Measurements from ENCODE around the gene TUBA3D. TPM values are rescaled to one million over a fixed set of nuclear protein-coding genes. Genes with fewer than 3 reads are reported as not detected.
"Not testable (repeated sequence)": the region's sequence is repeated elsewhere in the genome, so short reads cannot be mapped to it uniquely, and the experiment has no call there.

The TUBA3D gene
- total and polyA plus RNA-seq, 2 donors (not counting 1 experiment from before 2014, with no cell fraction given) = not detected

GRCh38 chr2:131517106-131517831 is 41.4 kb downstream of the TUBA3D start:
- Histone ChIP-seq H3K9me3 (ENCODE audit: control insufficient read depth, insufficient read depth, low read depth, low read length) (no peaks in the 10 kb centered on the region), H3K36me3 (ENCODE audit: control insufficient read depth, insufficient read depth, low read length) (peaks cover 6% of the 10 kb centered on the region), H3K9ac (ENCODE audit: insufficient read depth, low read length) (no peak overlapping the region), H3K4me1 (ENCODE audit: control insufficient read depth, extremely low read depth, insufficient read depth, low read length) (no peaks in the 10 kb centered on the region), H4K20me1 (ENCODE audit: control insufficient read depth, extremely low read depth, insufficient read depth, low read length) (no peaks in the 10 kb centered on the region), H3K27ac (ENCODE audit: insufficient read depth, low read length) (no peak overlapping the region), H3K4me2 (ENCODE audit: extremely low read depth, insufficient read depth, low read length) (no peak overlapping the region), H3K27me3 (ENCODE audit: control insufficient read depth, insufficient read depth, low read length) (no peaks in the 10 kb centered on the region), H3K79me2 (ENCODE audit: control insufficient read depth, insufficient read depth, low read length) (no peaks in the 10 kb centered on the region), H3K4me3 (replicated peaks in 1 of 4; ENCODE audit: control extremely low read depth in 1 of 4, insufficient read depth in 1 of 4, low read depth in 3 of 4, low read length in 4 of 4) (no peak overlapping the region), H2AFZ (ENCODE audit: low read length) (no peak overlapping the region)
- DNase-seq (ENCODE audit: low read depth in 2 of 2) = no peak
- TF ChIP-seq EZH2 (IDR thresholded peaks at IDR 0.05; ENCODE audit: low read length, missing control alignments) (no peak), CTCF (conservative IDR thresholded peaks at IDR 0.05 in 1 of 2, IDR thresholded peaks at IDR 0.05 in 1 of 2; ENCODE audit: low read depth in 1 of 2, low read length in 2 of 2) (no peak)

DNA sequence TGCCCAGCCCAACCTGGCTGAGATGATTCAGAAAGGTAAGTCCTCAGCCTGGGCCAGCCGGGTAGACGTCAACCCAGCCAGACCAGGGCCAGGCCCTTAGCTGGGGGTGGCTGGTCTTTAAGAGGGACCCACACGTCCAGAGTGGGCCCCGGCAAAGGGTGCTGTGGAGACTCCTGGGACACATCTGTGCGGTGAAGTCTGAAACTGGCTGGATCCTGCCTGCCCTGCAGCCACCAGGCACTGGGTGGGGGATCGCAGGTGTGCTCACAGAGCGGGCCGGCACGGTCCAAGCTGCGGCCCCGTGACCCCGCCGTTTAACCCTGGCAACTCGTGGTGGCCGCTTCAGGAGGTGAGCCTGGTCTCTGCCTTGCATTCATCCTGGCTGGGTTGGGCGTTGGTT is 41.9 kb downstream of the TUBA3D start:
- H3K9ac ChIP-seq (ENCODE audit: insufficient read depth, low read length); H3K79me2 ChIP-seq (ENCODE audit: control insufficient read depth, insufficient read depth, low read length); H2AFZ ChIP-seq (ENCODE audit: low read length); H3K4me1 ChIP-seq (ENCODE audit: control insufficient read depth, extremely low read depth, insufficient read depth, low read length); H4K20me1 ChIP-seq (ENCODE audit: control insufficient read depth, extremely low read depth, insufficient read depth, low read length); H3K4me3 ChIP-seq (replicated peaks in 1 of 4; ENCODE audit: control extremely low read depth in 1 of 4, insufficient read depth in 1 of 4, low read depth in 3 of 4, low read length in 4 of 4); H3K4me2 ChIP-seq (ENCODE audit: extremely low read depth, insufficient read depth, low read length); H3K27ac ChIP-seq (ENCODE audit: insufficient read depth, low read length); H3K36me3 ChIP-seq (ENCODE audit: control insufficient read depth, insufficient read depth, low read length); H3K9me3 ChIP-seq (ENCODE audit: control insufficient read depth, insufficient read depth, low read depth, low read length); DNase-seq (ENCODE audit: low read depth in 2 of 2); H3K27me3 ChIP-seq (ENCODE audit: control insufficient read depth, insufficient read depth, low read length): not testable (repeated sequence)

- H3K79me2 ChIP-seq (ENCODE audit: control insufficient read depth, insufficient read depth, low read length); H3K27me3 ChIP-seq (ENCODE audit: control insufficient read depth, insufficient read depth, low read length); H3K4me2 ChIP-seq (ENCODE audit: extremely low read depth, insufficient read depth, low read length); H4K20me1 ChIP-seq (ENCODE audit: control insufficient read depth, extremely low read depth, insufficient read depth, low read length); H3K36me3 ChIP-seq (ENCODE audit: control insufficient read depth, insufficient read depth, low read length); H2AFZ ChIP-seq (ENCODE audit: low read length); DNase-seq (ENCODE audit: low read depth in 2 of 2); H3K27ac ChIP-seq (ENCODE audit: insufficient read depth, low read length); H3K4me1 ChIP-seq (ENCODE audit: control insufficient read depth, extremely low read depth, insufficient read depth, low read length); H3K9ac ChIP-seq (ENCODE audit: insufficient read depth, low read length); H3K9me3 ChIP-seq (ENCODE audit: control insufficient read depth, insufficient read depth, low read depth, low read length); H3K4me3 ChIP-seq (replicated peaks in 1 of 4; ENCODE audit: control extremely low read depth in 1 of 4, insufficient read depth in 1 of 4, low read depth in 3 of 4, low read length in 4 of 4): not testable (repeated sequence)
These were observed 42.6 kb downstream of the TUBA3D start for GRCh38 chr2:131518531-131518930.

- H3K9ac ChIP-seq (ENCODE audit: insufficient read depth, low read length) = no peak overlapping the region
- DNase-seq (ENCODE audit: low read depth in 2 of 2) = no peak
- no peaks in the 10 kb centered on the region for H3K4me1 ChIP-seq (ENCODE audit: control insufficient read depth, extremely low read depth, insufficient read depth, low read length)
- H3K27ac ChIP-seq (ENCODE audit: insufficient read depth, low read length) = no peak overlapping the region
- H3K27me3 ChIP-seq (ENCODE audit: control insufficient read depth, insufficient read depth, low read length) = no peaks in the 10 kb centered on the region
- H3K79me2 ChIP-seq (ENCODE audit: control insufficient read depth, insufficient read depth, low read length) = no peaks in the 10 kb centered on the region
- no peaks in the 10 kb centered on the region for H3K9me3 ChIP-seq (ENCODE audit: control insufficient read depth, insufficient read depth, low read depth, low read length)
- TF ChIP-seq EZH2 (IDR thresholded peaks at IDR 0.05; ENCODE audit: low read length, missing control alignments) (no peak), CTCF (conservative IDR thresholded peaks at IDR 0.05 in 1 of 2, IDR thresholded peaks at IDR 0.05 in 1 of 2; ENCODE audit: low read depth in 1 of 2, low read length in 2 of 2) (no peak)
- no peak overlapping the region for H3K4me3 ChIP-seq (replicated peaks in 1 of 4; ENCODE audit: control extremely low read depth in 1 of 4, insufficient read depth in 1 of 4, low read depth in 3 of 4, low read length in 4 of 4)
- H3K4me2 ChIP-seq (ENCODE audit: extremely low read depth, insufficient read depth, low read length) = no peak overlapping the region
- no peak overlapping the region for H2AFZ ChIP-seq (ENCODE audit: low read length)
- peaks cover 6% of the 10 kb centered on the region for H3K36me3 ChIP-seq (ENCODE audit: control insufficient read depth, insufficient read depth, low read length)
- no peaks in the 10 kb centered on the region for H4K20me1 ChIP-seq (ENCODE audit: control insufficient read depth, extremely low read depth, insufficient read depth, low read length)
These were observed 43.5 kb downstream of the TUBA3D start for GRCh38 chr2:131519466-131519865.

DNA sequence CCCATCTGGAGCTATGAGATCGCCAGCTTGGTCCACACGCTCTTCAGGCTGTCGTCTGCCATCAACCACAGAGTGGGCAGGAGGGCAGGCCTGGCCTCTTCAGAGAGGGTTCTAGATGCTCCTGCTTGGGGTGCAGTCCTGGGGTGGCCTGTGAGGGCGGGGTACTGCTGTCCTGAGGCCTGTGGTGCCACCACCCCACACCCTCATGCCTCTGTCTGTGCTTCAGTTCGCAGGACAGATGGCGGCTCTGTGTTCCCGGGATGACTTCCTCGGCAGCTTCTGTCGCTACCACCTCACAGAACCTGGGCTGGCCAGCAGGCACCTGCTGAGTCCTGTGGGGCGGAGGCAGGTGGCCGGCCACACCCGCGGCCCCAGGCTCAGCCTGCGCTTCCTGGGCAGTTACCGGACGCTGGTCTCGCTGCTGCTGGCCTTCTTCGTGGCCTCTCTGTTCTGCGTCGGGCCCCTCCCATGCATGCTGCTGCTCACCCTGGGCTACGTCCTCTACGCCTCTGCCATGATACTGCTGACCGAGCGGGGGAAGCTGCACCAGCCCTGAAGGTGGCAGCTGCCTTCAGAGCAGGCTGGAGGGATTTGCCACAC is 44.1 kb downstream of the TUBA3D start:
- not testable (repeated sequence) for H3K4me3 ChIP-seq (replicated peaks in 1 of 4; ENCODE audit: control extremely low read depth in 1 of 4, insufficient read depth in 1 of 4, low read depth in 3 of 4, low read length in 4 of 4); H3K4me1 ChIP-seq (ENCODE audit: control insufficient read depth, extremely low read depth, insufficient read depth, low read length); H3K9ac ChIP-seq (ENCODE audit: insufficient read depth, low read length); H4K20me1 ChIP-seq (ENCODE audit: control insufficient read depth, extremely low read depth, insufficient read depth, low read length); DNase-seq (ENCODE audit: low read depth in 2 of 2); H3K79me2 ChIP-seq (ENCODE audit: control insufficient read depth, insufficient read depth, low read length); H3K27ac ChIP-seq (ENCODE audit: insufficient read depth, low read length); H3K4me2 ChIP-seq (ENCODE audit: extremely low read depth, insufficient read depth, low read length); H3K27me3 ChIP-seq (ENCODE audit: control insufficient read depth, insufficient read depth, low read length); H2AFZ ChIP-seq (ENCODE audit: low read length); H3K36me3 ChIP-seq (ENCODE audit: control insufficient read depth, insufficient read depth, low read length); H3K9me3 ChIP-seq (ENCODE audit: control insufficient read depth, insufficient read depth, low read depth, low read length)

Measured in fibroblast of lung (primary cell).